C4-2B (cell line): ENCODE measurements around the gene TRERF1.

Experiments used
- H3K27ac ChIP-seq: fragments of 450-650 bp; 2 replicates; pipeline ENCODE4 v1.5.1; 2017
- ZFX ChIP-seq: fragments of 450-650 bp; IDR thresholded peaks from 2 replicates; pipeline ENCODE4 v1.6.1; 2017
- TF ChIP-seq, protein P1 (sequence below): fragments of 450-650 bp; conservative IDR thresholded peaks from 2 replicates; pipeline ENCODE4 v1.5.1; 2017; ENCODE audit warnings: mild to moderate bottlenecking

TRERF1 gene

DNA sequence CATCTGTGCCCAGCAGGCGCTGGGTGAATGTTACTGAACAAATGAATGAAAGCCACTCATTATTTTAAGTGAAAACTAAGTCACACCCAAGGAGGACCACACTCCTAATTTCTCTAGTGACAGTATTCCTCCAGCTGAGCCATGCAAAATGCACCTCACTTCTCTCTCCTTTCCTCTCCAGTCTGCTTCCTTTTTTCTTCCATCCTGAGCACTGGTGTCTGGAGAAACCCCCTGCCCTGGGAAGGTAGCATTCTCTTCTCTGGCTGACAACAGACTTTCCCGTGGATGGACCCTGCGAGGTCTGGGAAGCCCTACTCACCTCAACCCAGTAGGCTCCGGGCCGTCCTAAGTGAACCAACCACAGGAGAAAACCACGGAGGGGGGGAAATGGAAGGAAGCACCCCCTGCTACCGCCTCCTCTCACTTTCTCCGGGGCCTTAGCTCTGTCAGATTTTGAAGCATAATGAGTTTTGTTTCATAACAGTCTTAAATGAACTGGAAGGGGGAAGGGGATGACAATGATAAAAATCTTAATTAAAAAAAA is 22.6 kb downstream of the TRERF1 start:
- peak overlapping the region; percentile 4; the same call in 1 of the 2 replicates for H3K27ac ChIP-seq
- TF ChIP-seq ZFX = no peak

DNA sequence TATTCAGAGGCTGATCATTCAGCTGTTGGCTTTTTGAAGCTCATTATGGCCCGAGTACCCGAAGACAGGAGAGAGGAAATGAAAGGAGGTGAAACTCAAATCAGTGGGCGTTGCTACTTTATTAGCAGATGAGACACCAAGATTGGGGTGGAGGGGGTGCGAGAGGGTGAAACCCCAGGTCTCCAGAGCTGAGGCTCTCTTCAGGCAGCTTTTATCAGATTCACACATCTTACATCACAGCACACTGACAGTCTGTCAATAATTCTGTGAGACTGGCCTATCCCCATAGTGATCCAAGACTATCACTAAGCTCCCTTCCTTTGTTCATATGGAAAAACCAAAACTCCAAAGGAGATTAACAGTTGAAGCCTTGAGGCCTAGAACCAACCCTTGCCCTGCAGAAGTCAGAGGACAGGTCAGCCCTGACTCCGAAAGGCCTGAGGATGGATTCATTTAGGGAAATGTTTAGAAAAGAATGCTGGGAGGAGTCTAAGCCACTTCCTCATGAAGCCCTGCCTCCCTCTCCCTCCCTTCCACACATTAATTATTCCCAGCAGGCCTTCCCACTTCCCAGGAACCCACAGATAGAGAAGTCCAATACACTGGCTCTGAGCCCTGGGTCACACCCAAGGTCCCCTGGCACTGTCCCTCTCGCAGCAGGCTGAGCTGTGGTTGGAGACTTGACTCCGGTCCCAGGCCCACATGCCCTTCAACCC is 23.2 kb downstream of the TRERF1 start:
- peak overlapping the region; percentile 4; the same call in 1 of the 2 replicates for H3K27ac ChIP-seq
- TF ChIP-seq, protein P1, sequence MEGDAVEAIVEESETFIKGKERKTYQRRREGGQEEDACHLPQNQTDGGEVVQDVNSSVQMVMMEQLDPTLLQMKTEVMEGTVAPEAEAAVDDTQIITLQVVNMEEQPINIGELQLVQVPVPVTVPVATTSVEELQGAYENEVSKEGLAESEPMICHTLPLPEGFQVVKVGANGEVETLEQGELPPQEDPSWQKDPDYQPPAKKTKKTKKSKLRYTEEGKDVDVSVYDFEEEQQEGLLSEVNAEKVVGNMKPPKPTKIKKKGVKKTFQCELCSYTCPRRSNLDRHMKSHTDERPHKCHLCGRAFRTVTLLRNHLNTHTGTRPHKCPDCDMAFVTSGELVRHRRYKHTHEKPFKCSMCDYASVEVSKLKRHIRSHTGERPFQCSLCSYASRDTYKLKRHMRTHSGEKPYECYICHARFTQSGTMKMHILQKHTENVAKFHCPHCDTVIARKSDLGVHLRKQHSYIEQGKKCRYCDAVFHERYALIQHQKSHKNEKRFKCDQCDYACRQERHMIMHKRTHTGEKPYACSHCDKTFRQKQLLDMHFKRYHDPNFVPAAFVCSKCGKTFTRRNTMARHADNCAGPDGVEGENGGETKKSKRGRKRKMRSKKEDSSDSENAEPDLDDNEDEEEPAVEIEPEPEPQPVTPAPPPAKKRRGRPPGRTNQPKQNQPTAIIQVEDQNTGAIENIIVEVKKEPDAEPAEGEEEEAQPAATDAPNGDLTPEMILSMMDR = no peak
- no peak for TF ChIP-seq ZFX

DNA sequence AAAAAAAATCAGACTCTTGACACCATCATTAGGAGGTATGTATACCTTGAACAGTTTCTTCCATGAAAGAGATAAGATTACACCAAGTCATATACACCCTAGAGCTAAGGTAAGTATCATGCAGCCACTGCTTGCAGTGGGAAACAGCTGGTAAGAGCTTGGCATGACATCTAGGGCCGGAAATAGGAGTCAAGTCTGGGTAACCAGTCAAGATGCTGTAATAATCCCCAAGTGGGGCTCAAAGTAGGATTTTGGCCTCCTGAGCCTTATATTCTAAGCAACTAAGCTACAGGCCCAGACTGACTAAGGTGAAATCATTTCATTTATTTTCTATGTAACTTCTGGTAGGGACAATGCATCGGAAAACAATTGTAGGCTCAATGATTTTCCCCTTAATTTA is 23.9 kb downstream of the TRERF1 start:
- no peak overlapping the region for H3K27ac ChIP-seq
- TF ChIP-seq, protein P1 = no peak
- TF ChIP-seq ZFX = no peak

DNA sequence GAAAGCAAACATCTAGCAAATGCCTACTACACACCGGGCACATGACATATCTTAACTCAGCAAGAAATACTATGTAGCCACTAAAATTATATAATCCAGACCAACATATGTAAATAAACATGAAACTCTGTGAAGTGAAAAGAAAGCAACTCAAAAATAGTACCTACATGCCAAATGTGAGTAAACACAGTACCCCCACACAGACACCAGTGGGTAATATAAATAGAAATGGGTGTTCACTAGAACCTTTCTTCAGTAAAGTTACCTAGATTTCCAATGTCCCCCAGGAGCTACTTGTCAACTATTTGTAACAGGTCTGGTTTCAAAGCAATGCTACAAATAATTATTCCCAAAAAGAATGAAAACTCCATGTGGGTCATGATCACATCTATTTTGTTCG is 25.5 kb downstream of the TRERF1 start:
- no peak for TF ChIP-seq ZFX
- TF ChIP-seq, protein P1 = no peak
- H3K27ac ChIP-seq = no peak overlapping the region

DNA sequence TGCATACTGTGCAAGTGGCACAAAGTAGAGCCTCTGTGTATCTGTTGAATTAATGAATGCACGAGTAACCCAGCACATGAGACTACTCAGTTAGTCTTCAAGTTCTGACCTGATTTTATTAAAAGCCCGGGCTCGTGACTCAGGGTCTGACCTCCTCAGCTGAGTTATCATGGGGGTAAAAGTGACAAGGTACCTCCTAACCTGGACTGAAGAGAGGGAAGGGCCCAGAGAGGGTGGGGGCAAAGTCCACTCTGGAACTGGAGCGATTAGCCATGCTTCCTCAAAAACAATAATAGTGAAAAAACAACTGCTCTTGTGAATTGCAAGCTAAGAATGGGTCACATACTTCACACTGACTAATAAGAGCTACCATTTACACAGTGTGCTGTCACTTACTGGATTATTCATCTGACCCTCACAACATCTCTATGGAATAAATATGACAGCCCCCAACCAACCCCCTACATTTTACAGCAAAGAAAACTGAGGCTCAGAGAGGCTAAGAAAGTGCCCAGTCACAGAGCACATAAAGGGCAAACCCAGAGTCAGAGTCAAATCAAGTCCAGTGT is 26.7 kb downstream of the TRERF1 start:
- TF ChIP-seq ZFX = no peak
- TF ChIP-seq, protein P1 = no peak
- H3K27ac ChIP-seq = no peak overlapping the region

DNA sequence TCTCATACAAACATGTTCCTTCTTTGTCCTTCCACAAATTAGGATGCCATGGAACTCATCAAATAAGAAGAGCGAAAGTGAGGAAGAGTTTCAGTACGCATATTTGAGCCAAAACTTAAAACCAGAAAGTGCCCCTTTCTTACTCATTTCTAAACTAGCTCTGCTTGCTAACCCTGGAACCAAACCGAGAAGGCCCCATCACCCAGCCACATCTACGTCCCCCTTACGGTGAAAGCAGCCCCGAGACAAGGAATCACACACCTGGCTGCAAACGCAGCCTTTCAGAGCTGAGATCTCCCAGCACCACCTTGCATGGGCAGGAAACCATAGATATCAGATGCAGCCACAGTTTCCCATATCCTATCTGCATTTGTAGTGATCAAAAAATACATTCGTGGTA is 28.5 kb downstream of the TRERF1 start:
- no peak overlapping the region for H3K27ac ChIP-seq
- TF ChIP-seq, protein P1 = no peak
- no peak for TF ChIP-seq ZFX

DNA sequence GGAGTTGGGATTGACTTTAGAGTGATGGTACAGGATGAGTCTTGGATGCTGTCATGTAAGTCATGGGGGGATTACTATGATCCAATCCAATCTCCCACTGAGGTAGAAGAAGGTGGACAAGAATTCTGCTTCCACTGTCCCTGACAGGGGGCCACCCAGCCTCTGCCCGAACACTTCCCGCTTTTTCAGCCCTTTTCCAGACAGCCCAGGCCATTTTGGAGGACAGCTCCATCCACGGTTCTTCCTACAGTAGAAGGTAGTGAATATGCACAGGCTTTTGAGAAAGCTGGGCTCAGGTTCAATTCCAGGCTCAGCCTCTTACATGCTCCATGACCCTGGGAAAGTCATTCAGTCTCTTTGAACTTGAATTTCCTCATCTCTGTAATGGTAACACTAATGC is 31.0 kb downstream of the TRERF1 start:
- TF ChIP-seq, protein P1 = no peak
- no peak for TF ChIP-seq ZFX
- H3K27ac ChIP-seq = no peak overlapping the region
